Body of pancreas (tissue), 4 donors: ENCODE results near the gene ARAP2.

ENCODE experiments used
- CTCF ChIP-seq, 7 experiments: fragments of 450-650 bp in 4 of 7; fragments of 200-600 bp in 3 of 7; sonication (generic) in 3 of 7; IDR thresholded peaks; one replicate each; pipeline ENCODE4 v1.5.1; 2016 to 2019; ENCODE audit warnings: antibody characterized with exemption in 7 of 7
- POLR2A ChIP-seq, 3 donors: fragments of 450-650 bp; IDR thresholded peaks; one replicate each; pipeline ENCODE4 v1.6.1; 2016; ENCODE audit warnings: antibody characterized with exemption in 3 of 3, mild to moderate bottlenecking in 2 of 3

DNA sequence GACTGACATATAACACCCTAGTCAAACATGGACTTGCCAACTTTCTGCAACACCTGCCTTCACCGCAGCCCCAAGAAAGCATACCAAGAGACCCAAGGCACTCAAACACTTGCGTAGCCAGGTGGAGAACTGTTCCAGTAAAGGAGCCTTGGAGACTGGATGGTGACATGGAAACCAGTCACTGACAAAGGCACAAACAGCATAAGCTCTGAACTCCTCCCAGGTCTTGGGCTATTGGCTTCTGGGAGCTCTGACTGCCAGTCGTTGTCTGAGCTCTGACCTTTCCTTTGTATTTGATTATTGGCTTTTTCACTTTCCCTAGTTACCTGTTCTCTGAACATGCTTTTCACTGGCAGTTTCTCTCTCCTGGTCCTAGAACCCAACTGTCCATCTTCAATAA is 38.3 kb downstream of the ARAP2 start:
- no peak for TF ChIP-seq CTCF (IDR thresholded peaks at IDR 0.05)
- no peak for TF ChIP-seq POLR2A (IDR thresholded peaks at IDR 0.05)
